ENCODE measurements around the gene ZNF200.

The ZNF200 gene

DNA sequence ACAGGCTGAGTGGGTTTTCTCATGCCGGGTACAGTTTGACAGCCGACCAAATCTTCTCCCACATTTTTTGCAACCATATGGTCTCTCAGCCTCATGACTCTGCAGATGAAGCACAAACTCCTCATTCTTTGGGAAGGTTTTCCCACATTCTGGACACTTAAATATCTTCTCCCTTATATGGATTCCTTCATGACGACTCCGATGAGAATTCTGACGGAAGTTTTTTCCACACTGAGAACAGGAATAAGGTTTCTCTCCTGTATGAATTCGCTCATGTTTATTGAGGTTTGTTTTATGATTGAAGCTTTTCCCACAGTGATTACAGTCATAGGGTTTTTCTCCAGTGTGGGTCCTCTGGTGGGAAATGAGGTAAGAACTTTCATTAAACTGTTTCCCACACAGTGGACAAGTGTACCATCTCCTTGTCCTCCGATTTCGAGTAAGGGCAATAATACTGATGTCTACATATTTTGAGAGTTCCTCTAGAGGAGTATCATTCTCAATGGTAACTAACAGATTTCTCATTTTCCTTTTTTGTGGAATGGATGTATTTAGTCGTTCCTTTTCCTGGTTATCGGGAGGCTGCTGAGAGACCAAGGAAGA, 10.9 kb downstream of the ZNF200 start:
- TF ChIP-seq, protein P1, sequence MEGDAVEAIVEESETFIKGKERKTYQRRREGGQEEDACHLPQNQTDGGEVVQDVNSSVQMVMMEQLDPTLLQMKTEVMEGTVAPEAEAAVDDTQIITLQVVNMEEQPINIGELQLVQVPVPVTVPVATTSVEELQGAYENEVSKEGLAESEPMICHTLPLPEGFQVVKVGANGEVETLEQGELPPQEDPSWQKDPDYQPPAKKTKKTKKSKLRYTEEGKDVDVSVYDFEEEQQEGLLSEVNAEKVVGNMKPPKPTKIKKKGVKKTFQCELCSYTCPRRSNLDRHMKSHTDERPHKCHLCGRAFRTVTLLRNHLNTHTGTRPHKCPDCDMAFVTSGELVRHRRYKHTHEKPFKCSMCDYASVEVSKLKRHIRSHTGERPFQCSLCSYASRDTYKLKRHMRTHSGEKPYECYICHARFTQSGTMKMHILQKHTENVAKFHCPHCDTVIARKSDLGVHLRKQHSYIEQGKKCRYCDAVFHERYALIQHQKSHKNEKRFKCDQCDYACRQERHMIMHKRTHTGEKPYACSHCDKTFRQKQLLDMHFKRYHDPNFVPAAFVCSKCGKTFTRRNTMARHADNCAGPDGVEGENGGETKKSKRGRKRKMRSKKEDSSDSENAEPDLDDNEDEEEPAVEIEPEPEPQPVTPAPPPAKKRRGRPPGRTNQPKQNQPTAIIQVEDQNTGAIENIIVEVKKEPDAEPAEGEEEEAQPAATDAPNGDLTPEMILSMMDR (IDR thresholded peaks at IDR 0.05; ENCODE audit: poor library complexity, severe bottlenecking): no peak
- DNase-seq (ENCODE audit: low spot score) (no peak), ATAC-seq (ENCODE audit: low read depth) (no peak)
- Histone ChIP-seq H3K27me3 (ENCODE audit: insufficient read depth, poor library complexity, severe bottlenecking) (no peaks in the 10 kb centered on the region), H3K36me3 (ENCODE audit: low read depth) (peaks cover 56% of the 10 kb centered on the region), H3K9me3 (ENCODE audit: severe bottlenecking) (peaks cover 26% of the 10 kb centered on the region), H3K27ac (ENCODE audit: poor library complexity, severe bottlenecking) (no peak overlapping the region), H3K4me3 (ENCODE audit: severe bottlenecking) (no peak overlapping the region), H3K4me1 (ENCODE audit: insufficient read depth, poor library complexity, severe bottlenecking) (no peaks in the 10 kb centered on the region)

DNA sequence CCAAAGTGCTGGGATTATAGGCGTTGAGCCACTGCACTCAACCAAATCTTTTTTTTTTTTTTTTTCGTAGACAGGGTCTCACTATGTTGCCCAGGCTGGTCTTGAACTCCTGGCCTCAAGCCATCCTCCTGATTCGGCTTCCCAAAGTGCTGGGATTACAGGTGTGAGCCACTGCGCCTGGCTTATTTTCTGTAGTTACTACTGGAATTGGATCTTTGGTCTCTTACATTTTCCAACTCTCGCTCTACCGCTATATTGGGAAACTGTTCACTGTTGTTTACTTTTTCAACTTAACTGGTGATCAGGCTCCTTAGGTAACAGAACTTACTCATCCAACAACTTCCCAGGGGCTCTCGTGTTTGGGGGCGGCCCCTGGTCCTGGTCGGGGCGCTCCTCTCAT, 14.1 kb downstream of the ZNF200 start:
- peaks cover 26% of the 10 kb centered on the region for H3K36me3 ChIP-seq (ENCODE audit: low read depth)
- H3K9me3 ChIP-seq (ENCODE audit: severe bottlenecking): peaks cover 20% of the 10 kb centered on the region
- ATAC-seq (ENCODE audit: low read depth): no peak
- H3K4me1 ChIP-seq (ENCODE audit: insufficient read depth, poor library complexity, severe bottlenecking): no peaks in the 10 kb centered on the region
- no peak overlapping the region for H3K4me3 ChIP-seq (ENCODE audit: severe bottlenecking)
- DNase-seq (ENCODE audit: low spot score): no peak
- TF ChIP-seq, protein P1 (IDR thresholded peaks at IDR 0.05; ENCODE audit: poor library complexity, severe bottlenecking): no peak
- no peaks in the 10 kb centered on the region for H3K27me3 ChIP-seq (ENCODE audit: insufficient read depth, poor library complexity, severe bottlenecking)
- no peak overlapping the region for H3K27ac ChIP-seq (ENCODE audit: poor library complexity, severe bottlenecking)

DNA sequence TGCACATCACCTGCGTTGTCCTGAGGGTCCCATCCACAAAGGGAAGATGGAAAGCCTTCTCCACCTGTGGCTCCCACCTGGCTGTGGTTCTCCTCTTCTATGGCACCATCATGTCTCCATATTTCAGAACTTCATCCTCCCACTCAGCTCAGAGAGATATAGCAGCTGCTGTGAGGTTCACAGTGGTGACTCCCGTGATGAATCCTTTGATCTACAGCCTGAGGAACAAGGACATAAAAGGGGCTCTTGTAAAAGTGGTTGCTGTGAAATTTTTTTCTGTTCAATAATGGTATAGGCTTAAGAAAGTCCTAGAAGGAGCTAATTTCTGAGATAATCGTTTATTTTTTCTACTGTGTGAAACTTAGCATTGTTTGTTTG, 18.7 kb downstream of the ZNF200 start:
- H3K9me3 ChIP-seq (ENCODE audit: severe bottlenecking): no peaks in the 10 kb centered on the region
- TF ChIP-seq, protein P1 (IDR thresholded peaks at IDR 0.05; ENCODE audit: poor library complexity, severe bottlenecking): no peak
- H3K4me3 ChIP-seq (ENCODE audit: severe bottlenecking): no peak overlapping the region
- DNase-seq (ENCODE audit: low spot score) (no peak), ATAC-seq (ENCODE audit: low read depth) (no peak)
- H3K27ac ChIP-seq (ENCODE audit: poor library complexity, severe bottlenecking): no peak overlapping the region
- H3K4me1 ChIP-seq (ENCODE audit: insufficient read depth, poor library complexity, severe bottlenecking): no peaks in the 10 kb centered on the region
- H3K36me3 ChIP-seq (ENCODE audit: low read depth): no peaks in the 10 kb centered on the region
- H3K27me3 ChIP-seq (ENCODE audit: insufficient read depth, poor library complexity, severe bottlenecking): no peaks in the 10 kb centered on the region

DNA sequence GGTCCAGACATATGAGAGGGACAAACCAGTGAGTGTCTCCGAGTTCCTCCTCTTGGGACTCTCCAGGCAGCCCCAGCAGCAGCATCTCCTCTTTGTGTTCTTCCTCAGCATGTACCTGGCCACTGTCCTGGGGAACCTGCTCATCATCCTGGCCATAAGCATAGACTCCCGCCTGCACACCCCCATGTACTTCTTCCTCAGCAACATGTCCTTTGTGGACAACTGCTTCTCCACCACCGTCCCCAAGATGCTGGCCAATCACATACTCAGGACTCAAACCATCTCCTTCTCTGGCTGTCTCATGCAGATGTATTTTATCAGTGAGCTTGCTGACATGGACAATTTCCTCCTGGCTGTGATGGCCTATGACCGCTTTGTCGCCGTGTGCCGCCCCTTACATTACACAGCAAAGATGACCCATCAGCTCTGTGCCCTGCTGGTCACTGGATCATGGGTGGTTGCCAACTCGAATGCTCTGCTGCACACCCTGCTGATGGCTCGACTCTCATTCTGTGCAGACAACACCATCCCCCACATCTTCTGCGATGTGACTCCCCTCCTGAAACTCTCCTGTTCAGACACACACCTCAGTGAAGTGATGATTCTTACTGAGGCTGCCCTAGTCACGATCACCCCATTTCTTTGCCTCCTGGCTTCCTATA, 19.2 kb downstream of the ZNF200 start:
- H3K9me3 ChIP-seq (ENCODE audit: severe bottlenecking): no peaks in the 10 kb centered on the region
- H3K4me1 ChIP-seq (ENCODE audit: insufficient read depth, poor library complexity, severe bottlenecking): no peaks in the 10 kb centered on the region
- H3K27ac ChIP-seq (ENCODE audit: poor library complexity, severe bottlenecking): no peak overlapping the region
- TF ChIP-seq, protein P1 (IDR thresholded peaks at IDR 0.05; ENCODE audit: poor library complexity, severe bottlenecking): no peak
- no peaks in the 10 kb centered on the region for H3K27me3 ChIP-seq (ENCODE audit: insufficient read depth, poor library complexity, severe bottlenecking)
- DNase-seq (ENCODE audit: low spot score) (no peak), ATAC-seq (ENCODE audit: low read depth) (no peak)
- no peak overlapping the region for H3K4me3 ChIP-seq (ENCODE audit: severe bottlenecking)
- H3K36me3 ChIP-seq (ENCODE audit: low read depth): no peaks in the 10 kb centered on the region
